ENCODE results near the gene TIMP2.
"Not testable (repeated sequence)": the region's sequence is repeated elsewhere in the genome, so short reads cannot be mapped to it uniquely, and the experiment has no call there.

TIMP2 gene

DNA sequence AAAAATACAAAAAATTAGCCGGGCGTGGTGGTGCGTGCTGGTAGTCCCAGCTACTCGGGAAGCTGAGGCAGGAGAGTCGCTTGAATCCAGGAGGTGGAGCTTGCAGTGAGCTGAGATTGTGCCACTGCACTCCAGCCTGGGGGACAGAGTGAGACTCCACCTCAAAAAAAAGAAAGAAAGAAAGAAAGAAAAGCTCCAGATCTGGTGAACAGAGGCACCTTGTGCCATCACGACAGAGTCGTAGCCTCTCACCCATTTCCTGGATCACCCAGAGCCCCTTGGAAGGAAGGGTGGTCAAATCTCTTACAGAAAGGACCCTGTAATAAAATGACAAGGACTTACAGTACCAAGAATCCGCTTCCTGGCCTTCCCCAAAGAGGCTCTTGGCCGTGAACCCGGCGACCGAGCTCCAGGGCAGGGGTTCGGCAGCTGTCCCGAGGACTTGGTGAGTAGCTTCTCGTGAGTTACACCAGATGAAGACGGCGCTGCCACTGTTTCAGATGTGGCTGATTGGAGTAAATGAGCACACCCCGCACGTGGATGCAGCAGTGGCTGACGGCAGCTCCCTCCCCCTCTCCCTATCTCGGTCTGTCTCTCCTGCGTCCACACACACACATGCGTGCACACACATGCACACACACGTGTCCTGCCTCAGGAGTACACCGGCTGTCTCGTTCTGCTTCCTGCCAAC lies 41.1 kb upstream of the TIMP2 start:
- Histone ChIP-seq H3K9ac (ENCODE audit: low read length) (no peak overlapping the region), H3K4me1 (ENCODE audit: control insufficient read depth, insufficient read depth, low read length) (no peaks in the 10 kb centered on the region), H3K36me3 (ENCODE audit: control insufficient read depth, insufficient read depth, low read length) (no peaks in the 10 kb centered on the region), H3K4me3 (ENCODE audit: low read depth, low read length) (no peak overlapping the region), H3K27me3 (ENCODE audit: control insufficient read depth, insufficient read depth, low read length) (no peaks in the 10 kb centered on the region), H3K9me3 (ENCODE audit: control insufficient read depth, insufficient read depth, low read depth, low read length) (no peaks in the 10 kb centered on the region), H3K27ac (ENCODE audit: low read depth, low read length) (no peak overlapping the region)

DNA sequence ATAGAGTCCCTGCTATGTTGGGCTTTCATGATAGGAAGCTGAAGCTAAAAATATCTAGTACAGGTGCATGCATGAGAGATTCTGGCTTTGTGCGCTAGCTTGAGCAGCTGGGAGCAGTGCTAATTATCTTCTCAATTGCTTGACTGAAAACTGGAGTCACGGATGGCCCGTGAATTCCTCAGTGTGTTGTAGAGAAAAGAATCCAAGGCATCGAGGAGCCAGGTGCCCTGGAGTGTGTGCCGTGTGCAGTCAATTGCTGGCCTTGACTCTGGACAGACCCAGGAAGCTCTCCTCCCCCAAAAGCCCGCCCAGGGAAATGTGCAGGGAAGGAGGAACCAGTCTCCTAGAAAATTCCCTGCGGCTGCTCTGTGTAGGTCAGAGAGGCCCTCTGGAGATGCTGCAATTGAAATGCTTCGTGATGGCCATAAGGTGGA lies 40.3 kb upstream of the TIMP2 start:
- H3K36me3 ChIP-seq (ENCODE audit: control insufficient read depth, insufficient read depth, low read length), result no peaks in the 10 kb centered on the region
- H3K9me3 ChIP-seq (ENCODE audit: control insufficient read depth, insufficient read depth, low read depth, low read length), result no peaks in the 10 kb centered on the region
- no peak overlapping the region for H3K9ac ChIP-seq (ENCODE audit: low read length)
- no peak overlapping the region for H3K4me3 ChIP-seq (ENCODE audit: low read depth, low read length)
- no peak overlapping the region for H3K27ac ChIP-seq (ENCODE audit: low read depth, low read length)
- no peaks in the 10 kb centered on the region for H3K27me3 ChIP-seq (ENCODE audit: control insufficient read depth, insufficient read depth, low read length)
- no peaks in the 10 kb centered on the region for H3K4me1 ChIP-seq (ENCODE audit: control insufficient read depth, insufficient read depth, low read length)

DNA sequence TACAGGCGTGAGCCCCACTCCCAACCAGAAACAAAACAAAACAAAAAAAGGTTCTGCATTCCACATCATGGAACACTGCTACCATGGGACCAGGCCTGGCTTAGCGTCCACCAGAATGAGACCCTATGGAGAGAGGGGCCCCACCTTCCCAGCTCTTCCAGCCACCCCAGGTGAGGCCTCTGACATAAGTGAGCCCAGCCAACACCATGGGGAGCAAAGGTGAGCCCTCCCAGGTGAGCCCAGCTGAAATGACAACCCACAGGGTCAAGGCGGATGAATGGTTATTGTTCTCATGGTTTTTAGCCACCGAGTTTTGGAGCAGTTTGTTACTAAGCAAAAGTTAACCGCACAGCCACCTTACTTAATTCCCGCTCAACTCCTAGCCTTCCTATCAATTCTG lies 38.2 kb upstream of the TIMP2 start:
- Histone ChIP-seq H3K27me3 (ENCODE audit: control insufficient read depth, insufficient read depth, low read length) (no peaks in the 10 kb centered on the region), H3K9ac (ENCODE audit: low read length) (no peak overlapping the region), H3K27ac (ENCODE audit: low read depth, low read length) (no peak overlapping the region), H3K4me3 (ENCODE audit: low read depth, low read length) (no peak overlapping the region), H3K36me3 (ENCODE audit: control insufficient read depth, insufficient read depth, low read length) (no peaks in the 10 kb centered on the region), H3K9me3 (ENCODE audit: control insufficient read depth, insufficient read depth, low read depth, low read length) (no peaks in the 10 kb centered on the region), H3K4me1 (ENCODE audit: control insufficient read depth, insufficient read depth, low read length) (no peaks in the 10 kb centered on the region)

DNA sequence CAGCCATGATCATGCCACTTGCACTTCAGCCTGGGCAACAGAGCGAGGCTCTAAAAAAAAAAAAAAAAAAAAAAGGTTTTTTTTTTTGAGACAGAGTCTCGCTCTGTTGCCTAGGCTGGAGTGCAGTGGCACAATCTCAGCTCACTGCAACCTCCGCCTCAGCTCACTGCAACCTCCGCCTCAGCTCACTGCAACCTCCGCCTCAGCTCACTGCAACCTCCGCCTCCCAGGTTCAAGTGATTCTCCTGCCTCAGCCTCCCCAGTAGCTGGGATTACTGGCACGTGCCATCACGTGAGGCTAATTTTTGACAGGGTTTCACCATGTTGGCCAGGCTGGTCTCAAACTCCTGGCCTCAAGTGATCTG lies 37.8 kb upstream of the TIMP2 start:
- H3K9me3 ChIP-seq (ENCODE audit: control insufficient read depth, insufficient read depth, low read depth, low read length); H3K27ac ChIP-seq (ENCODE audit: low read depth, low read length); H3K9ac ChIP-seq (ENCODE audit: low read length); H3K4me1 ChIP-seq (ENCODE audit: control insufficient read depth, insufficient read depth, low read length); H3K36me3 ChIP-seq (ENCODE audit: control insufficient read depth, insufficient read depth, low read length); H3K4me3 ChIP-seq (ENCODE audit: low read depth, low read length); H3K27me3 ChIP-seq (ENCODE audit: control insufficient read depth, insufficient read depth, low read length): not testable (repeated sequence)

DNA sequence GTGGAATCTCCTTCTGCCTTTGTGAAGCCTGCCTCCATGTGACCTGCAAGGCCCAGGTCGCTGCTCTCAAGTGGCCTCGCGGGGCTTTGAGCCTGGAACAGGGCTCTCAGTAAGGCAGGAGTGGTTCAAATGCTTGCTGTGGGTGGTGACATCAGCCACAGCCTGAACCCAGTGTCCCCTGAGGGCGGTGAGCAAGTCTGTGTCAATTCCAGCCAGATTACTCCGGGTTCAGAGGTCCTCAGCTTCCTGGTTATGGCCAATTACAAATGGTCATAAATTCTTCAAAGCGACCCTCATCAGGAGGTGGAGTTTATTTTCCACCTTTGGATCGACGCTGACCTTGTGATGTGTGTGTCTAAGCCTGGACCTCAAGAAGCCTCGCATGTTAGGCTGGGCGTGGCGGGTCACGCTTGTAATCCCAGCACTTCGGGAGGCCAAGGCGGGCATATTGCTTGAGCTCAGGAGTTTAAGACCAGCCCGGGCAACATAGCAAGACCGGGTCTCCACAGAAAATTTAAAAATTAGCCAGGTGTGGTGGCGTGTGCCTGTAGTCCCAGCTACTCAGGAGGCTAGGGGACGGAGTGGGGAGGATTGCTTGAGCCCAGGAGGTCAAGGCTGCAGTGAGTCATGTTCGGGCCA lies 37.3 kb upstream of the TIMP2 start:
- no peak overlapping the region for H3K27ac ChIP-seq (ENCODE audit: low read depth, low read length)

GRCh38 chr17:78961571-78961970 lies 36.4 kb upstream of the TIMP2 start:
- Histone ChIP-seq H3K4me1 (ENCODE audit: control insufficient read depth, insufficient read depth, low read length) (peaks cover 2% of the 10 kb centered on the region; the same call in 1 of the 2 replicates), H3K27ac (ENCODE audit: low read depth, low read length) (no peak overlapping the region)

More for the DNA sequence above, 37.3 kb upstream of the TIMP2 start:
- Histone ChIP-seq H3K4me3 (ENCODE audit: low read depth, low read length) (no peak overlapping the region), H3K4me1 (ENCODE audit: control insufficient read depth, insufficient read depth, low read length) (no peaks in the 10 kb centered on the region), H3K36me3 (ENCODE audit: control insufficient read depth, insufficient read depth, low read length) (no peaks in the 10 kb centered on the region), H3K9me3 (ENCODE audit: control insufficient read depth, insufficient read depth, low read depth, low read length) (no peaks in the 10 kb centered on the region), H3K27me3 (ENCODE audit: control insufficient read depth, insufficient read depth, low read length) (no peaks in the 10 kb centered on the region), H3K9ac (ENCODE audit: low read length) (no peak overlapping the region)

DNA sequence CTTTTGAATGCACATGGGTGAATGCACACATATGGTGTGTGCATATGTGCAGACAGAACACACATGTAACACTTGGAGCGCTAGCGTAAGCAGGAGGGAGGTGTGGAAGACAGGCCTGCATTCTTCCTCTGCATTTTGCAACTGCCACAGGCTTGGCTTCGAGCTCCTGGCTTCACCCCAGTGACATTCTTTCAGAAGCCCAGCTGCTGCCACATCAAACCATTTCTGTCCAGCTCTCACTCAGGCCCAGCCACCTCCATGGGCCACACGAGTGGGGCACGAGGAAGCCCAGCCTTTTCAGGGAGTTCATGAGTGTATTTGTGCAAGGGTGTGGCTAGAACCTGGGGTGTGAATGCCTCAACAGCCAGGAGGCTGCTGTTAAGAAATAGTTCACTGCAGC lies 35.7 kb upstream of the TIMP2 start:
- no peak overlapping the region for H3K9ac ChIP-seq (ENCODE audit: low read length)
- no peak overlapping the region for H3K4me3 ChIP-seq (ENCODE audit: low read depth, low read length)
- no peak overlapping the region for H3K27ac ChIP-seq (ENCODE audit: low read depth, low read length)
- H3K4me1 ChIP-seq (ENCODE audit: control insufficient read depth, insufficient read depth, low read length), result peaks cover 5% of the 10 kb centered on the region; the same call in 1 of the 2 replicates
- H3K9me3 ChIP-seq (ENCODE audit: control insufficient read depth, insufficient read depth, low read depth, low read length), result no peaks in the 10 kb centered on the region
- no peaks in the 10 kb centered on the region for H3K27me3 ChIP-seq (ENCODE audit: control insufficient read depth, insufficient read depth, low read length)
- no peaks in the 10 kb centered on the region for H3K36me3 ChIP-seq (ENCODE audit: control insufficient read depth, insufficient read depth, low read length)

More at GRCh38 chr17:78961571-78961970, 36.4 kb upstream of the TIMP2 start:
- no peak overlapping the region for H3K9ac ChIP-seq (ENCODE audit: low read length)
- H3K4me3 ChIP-seq (ENCODE audit: low read depth, low read length), result no peak overlapping the region
- no peaks in the 10 kb centered on the region for H3K27me3 ChIP-seq (ENCODE audit: control insufficient read depth, insufficient read depth, low read length)
- H3K9me3 ChIP-seq (ENCODE audit: control insufficient read depth, insufficient read depth, low read depth, low read length), result no peaks in the 10 kb centered on the region
- H3K36me3 ChIP-seq (ENCODE audit: control insufficient read depth, insufficient read depth, low read length), result no peaks in the 10 kb centered on the region

DNA sequence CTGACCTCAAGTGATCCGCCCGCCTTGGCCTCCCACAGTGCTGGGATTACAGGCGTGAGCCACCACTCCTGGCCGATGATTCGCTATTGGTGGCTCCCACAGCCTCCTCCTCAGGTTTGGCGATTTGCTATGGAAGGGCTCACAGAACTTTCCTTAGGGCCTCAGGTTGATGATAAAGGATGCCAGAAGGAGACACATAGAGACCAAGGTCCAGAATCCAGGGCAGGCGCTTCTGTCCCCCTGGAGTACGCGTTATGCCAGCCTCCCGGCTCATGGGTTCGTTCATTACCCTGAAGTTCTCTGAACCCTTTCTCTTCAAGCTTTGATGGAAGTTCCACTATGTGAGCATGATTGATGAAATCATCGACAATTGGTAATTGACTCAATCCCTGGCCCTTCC lies 34.6 kb upstream of the TIMP2 start:
- no peak overlapping the region for H3K4me3 ChIP-seq (ENCODE audit: low read depth, low read length)
- no peaks in the 10 kb centered on the region for H3K36me3 ChIP-seq (ENCODE audit: control insufficient read depth, insufficient read depth, low read length)
- no peaks in the 10 kb centered on the region for H3K27me3 ChIP-seq (ENCODE audit: control insufficient read depth, insufficient read depth, low read length)
- H3K9me3 ChIP-seq (ENCODE audit: control insufficient read depth, insufficient read depth, low read depth, low read length), result no peaks in the 10 kb centered on the region
- H3K4me1 ChIP-seq (ENCODE audit: control insufficient read depth, insufficient read depth, low read length), result peaks cover 5% of the 10 kb centered on the region; the same call in 1 of the 2 replicates
- no peak overlapping the region for H3K27ac ChIP-seq (ENCODE audit: low read depth, low read length)
- no peak overlapping the region for H3K9ac ChIP-seq (ENCODE audit: low read length)

GRCh38 chr17:78958641-78959127 lies 33.5 kb upstream of the TIMP2 start:
- Histone ChIP-seq H3K4me3 (ENCODE audit: low read depth, low read length) (no peak overlapping the region), H3K36me3 (ENCODE audit: control insufficient read depth, insufficient read depth, low read length) (no peaks in the 10 kb centered on the region), H3K9ac (ENCODE audit: low read length) (no peak overlapping the region), H3K27me3 (ENCODE audit: control insufficient read depth, insufficient read depth, low read length) (no peaks in the 10 kb centered on the region), H3K9me3 (ENCODE audit: control insufficient read depth, insufficient read depth, low read depth, low read length) (no peaks in the 10 kb centered on the region), H3K27ac (ENCODE audit: low read depth, low read length) (no peak overlapping the region), H3K4me1 (ENCODE audit: control insufficient read depth, insufficient read depth, low read length) (peaks cover 5% of the 10 kb centered on the region; the same call in 1 of the 2 replicates)

- Histone ChIP-seq H3K36me3 (ENCODE audit: control insufficient read depth, insufficient read depth, low read length) (no peaks in the 10 kb centered on the region), H3K9ac (ENCODE audit: low read length) (no peak overlapping the region), H3K9me3 (ENCODE audit: control insufficient read depth, insufficient read depth, low read depth, low read length) (no peaks in the 10 kb centered on the region), H3K27ac (ENCODE audit: low read depth, low read length) (no peak overlapping the region), H3K4me1 (ENCODE audit: control insufficient read depth, insufficient read depth, low read length) (peaks cover 5% of the 10 kb centered on the region; the same call in 1 of the 2 replicates), H3K4me3 (ENCODE audit: low read depth, low read length) (no peak overlapping the region), H3K27me3 (ENCODE audit: control insufficient read depth, insufficient read depth, low read length) (no peaks in the 10 kb centered on the region)
Observed at GRCh38 chr17:78957128-78957527, 31.9 kb upstream of the TIMP2 start.

GRCh38 chr17:78956254-78956653 lies 31.1 kb upstream of the TIMP2 start:
- no peaks in the 10 kb centered on the region for H3K36me3 ChIP-seq (ENCODE audit: control insufficient read depth, insufficient read depth, low read length)
- no peak overlapping the region for H3K4me3 ChIP-seq (ENCODE audit: low read depth, low read length)
- no peaks in the 10 kb centered on the region for H3K27me3 ChIP-seq (ENCODE audit: control insufficient read depth, insufficient read depth, low read length)
- H3K27ac ChIP-seq (ENCODE audit: low read depth, low read length), result no peak overlapping the region
- H3K4me1 ChIP-seq (ENCODE audit: control insufficient read depth, insufficient read depth, low read length), result peaks cover 5% of the 10 kb centered on the region; the same call in 1 of the 2 replicates
- H3K9me3 ChIP-seq (ENCODE audit: control insufficient read depth, insufficient read depth, low read depth, low read length), result peaks cover 4% of the 10 kb centered on the region
- no peak overlapping the region for H3K9ac ChIP-seq (ENCODE audit: low read length)
